OCI-LY3 (cell line): ENCODE data around the gene ARHGAP24.

Experiments used
- H2AFZ ChIP-seq: fragments of 200-600, 300-600 bp; shearing (Covaris generic); 2 replicates; pipeline ENCODE4 v1.6.0; 2014; ENCODE audit warnings: antibody characterized with exemption, low read depth, low read length
- H3K27ac ChIP-seq: fragments of 200-600, 300-600 bp; sonication (generic); 2 replicates; pipeline ENCODE4 v1.5.1; 2014; ENCODE audit warnings: mild to moderate bottlenecking, low read length, moderate library complexity, mixed read lengths
- H3K27me3 ChIP-seq: fragments of 200-600, 300-600 bp; sonication (generic); 2 replicates; pipeline ENCODE4 v1.6.1; 2014; ENCODE audit warnings: low read depth, low read length, mixed read lengths
- H3K36me3 ChIP-seq: fragments of 200-600, 300-600 bp; sonication (generic); replicated peaks from 2 replicates; pipeline ENCODE3; 2014; ENCODE audit warnings: low read depth, low read length, mixed read lengths
- H3K4me1 ChIP-seq: fragments of 300-600, 200-600 bp; sonication (generic); 2 replicates; pipeline ENCODE4 v1.6.1; 2014; ENCODE audit warnings: low read length, mixed read lengths
- H3K4me2 ChIP-seq: fragments of 200-600, 300-600 bp; sonication (generic); 2 replicates; pipeline ENCODE4 v1.6.1; 2014; ENCODE audit warnings: low read length, mixed read lengths
- H3K4me3 ChIP-seq: fragments of 300-600, 200-600 bp; sonication (generic); 2 replicates; pipeline ENCODE4 v1.5.1; 2014; ENCODE audit warnings: antibody characterized with exemption, mild to moderate bottlenecking, low read length, moderate library complexity
- H3K79me2 ChIP-seq: fragments of 300-600, 200-600 bp; shearing (Covaris generic); 2 replicates; pipeline ENCODE4 v1.6.1; 2014; ENCODE audit warnings: mild to moderate bottlenecking, low read length, mixed read lengths
- H3K9ac ChIP-seq: fragments of 300-600, 200-600 bp; shearing (Covaris generic); 2 replicates; pipeline ENCODE4 v1.6.0; 2014; ENCODE audit warnings: mild to moderate bottlenecking, low read length, moderate library complexity
- H3K9me3 ChIP-seq: fragments of 200-600, 300-600 bp; shearing (Covaris generic); 2 replicates; pipeline ENCODE4 v1.6.1; 2014; ENCODE audit warnings: low read length, mixed read lengths; ENCODE audit not compliant: insufficient read depth
- H4K20me1 ChIP-seq: fragments of 200-600, 300-600 bp; sonication (generic); 2 replicates; pipeline ENCODE4 v1.6.1; 2016; ENCODE audit warnings: low read length, mixed read lengths; ENCODE audit not compliant: insufficient read depth
- CTCF ChIP-seq: fragments of 200-600, 300-600 bp; sonication (generic); IDR thresholded peaks from 2 replicates; pipeline ENCODE4 v1.5.1; 2014; ENCODE audit warnings: antibody characterized with exemption, low read length, low read depth
- EZH2phosphoT487 ChIP-seq: fragments of 200-600 bp; shearing (Covaris generic); IDR thresholded peaks from 2 replicates; pipeline ENCODE4 v1.6.1; 2018; ENCODE audit warnings: antibody characterized with exemption, mixed run types, low read depth

The ARHGAP24 gene

GRCh38 chr4:85986266-85986665, 511.3 kb downstream of the ARHGAP24 start:
- Histone ChIP-seq H3K27me3 (no peaks in the 10 kb centered on the region), H3K9me3 (no peaks in the 10 kb centered on the region), H4K20me1 (no peaks in the 10 kb centered on the region), H3K4me3 (no peak overlapping the region), H3K4me1 (no peaks in the 10 kb centered on the region), H3K36me3 (no peaks in the 10 kb centered on the region), H3K79me2 (no peaks in the 10 kb centered on the region), H3K9ac (no peak overlapping the region), H3K4me2 (no peak overlapping the region), H2AFZ (no peak overlapping the region), H3K27ac (no peak overlapping the region)
- TF ChIP-seq CTCF (no peak), EZH2phosphoT487 (no peak)

GRCh38 chr4:85993641-85994040, 518.7 kb downstream of the ARHGAP24 start:
- H3K9ac ChIP-seq = no peak overlapping the region
- H3K27me3 ChIP-seq = no peaks in the 10 kb centered on the region
- H3K9me3 ChIP-seq = no peaks in the 10 kb centered on the region
- peaks cover 14% of the 10 kb centered on the region for H3K36me3 ChIP-seq
- H3K79me2 ChIP-seq = no peaks in the 10 kb centered on the region
- TF ChIP-seq EZH2phosphoT487 = no peak
- TF ChIP-seq CTCF = no peak
- H3K4me3 ChIP-seq = no peak overlapping the region
- no peak overlapping the region for H3K27ac ChIP-seq
- H4K20me1 ChIP-seq = no peaks in the 10 kb centered on the region
- no peak overlapping the region for H3K4me2 ChIP-seq
- H2AFZ ChIP-seq = no peak overlapping the region
- no peaks in the 10 kb centered on the region for H3K4me1 ChIP-seq

GRCh38 chr4:85994576-85994975, 519.6 kb downstream of the ARHGAP24 start:
- Histone ChIP-seq H3K4me1 (no peaks in the 10 kb centered on the region), H3K4me2 (no peak overlapping the region), H3K4me3 (no peak overlapping the region), H4K20me1 (no peaks in the 10 kb centered on the region), H3K36me3 (peaks cover 14% of the 10 kb centered on the region), H3K27ac (no peak overlapping the region), H3K27me3 (no peaks in the 10 kb centered on the region), H3K79me2 (no peaks in the 10 kb centered on the region), H3K9ac (no peak overlapping the region), H2AFZ (no peak overlapping the region), H3K9me3 (no peaks in the 10 kb centered on the region)
- no peak for TF ChIP-seq CTCF
- TF ChIP-seq EZH2phosphoT487 = no peak

- no peak overlapping the region for H3K4me2 ChIP-seq
- H3K4me3 ChIP-seq = no peak overlapping the region
- no peaks in the 10 kb centered on the region for H3K9me3 ChIP-seq
- no peaks in the 10 kb centered on the region for H3K4me1 ChIP-seq
- peaks cover 14% of the 10 kb centered on the region for H3K36me3 ChIP-seq
- no peaks in the 10 kb centered on the region for H3K79me2 ChIP-seq
- no peak overlapping the region for H3K9ac ChIP-seq
- no peak overlapping the region for H2AFZ ChIP-seq
- no peaks in the 10 kb centered on the region for H3K27me3 ChIP-seq
- TF ChIP-seq CTCF = no peak
- TF ChIP-seq EZH2phosphoT487 = no peak
- no peaks in the 10 kb centered on the region for H4K20me1 ChIP-seq
- H3K27ac ChIP-seq = no peak overlapping the region
Observed at GRCh38 chr4:85995361-85995760, 520.4 kb downstream of the ARHGAP24 start.
